Right ventricle myocardium superior (tissue), 1 donor: ENCODE results near the gene FES. TPM values are rescaled to one million over a fixed set of nuclear protein-coding genes. Genes with fewer than 3 reads are reported as not detected.
"Not testable (repeated sequence)": the region's sequence is repeated elsewhere in the genome, so short reads cannot be mapped to it uniquely, and the experiment has no call there.

ENCODE experiments used
- ATAC-seq: fragments of 200-7000 bp; cut with Tn5 transposase; one replicate; pipeline ENCODE4 v1.9.1; 2020; ENCODE audit warnings: mild to moderate bottlenecking; ENCODE audit not compliant: poor library complexity
- DNase-seq: peaks from one replicate; pipeline ENCODE4 v3.0.0-alpha.2; 2020
- intact Hi-C: fragments of 100-400 bp; cut with DNase I; formaldehyde crosslinking; loops from one replicate; pipeline ENCODE4 v1.11.2; 2022
- total RNA-seq: library from RNA; stranded (reverse); fragmentation: NEBNext Ultra II Directional; extraction: Animal tissue kit (Norgen Biotek cat#: 25700); gene quantifications from one replicate; pipeline ENCODE4 v1.2.1, GENCODE V29; 2021
- donor health status: DM: no; HTN: yes; CAD: no; lungs with severe emphysema.

Gene FES
- total RNA-seq, 1 donor from 2014 or later = 17.1 TPM

- DNase-seq (peak; percentile 80), ATAC-seq (peak; percentile 44)
- intact Hi-C loops = loop anchor here (2.0 kb wide), 1 partner anchor 30 kb away; the partner anchor contains the start of gene HDDC3
Measured at GRCh38 chr15:90902840-90903732, 18.8 kb downstream of the FES start, which contains the start of gene MAN2A2. MAN2A2 (plus strand) TSS chr15:90903302; CDS start chr15:90904208, 906 bp downstream.

- DNase-seq = no peak
- intact Hi-C loops = loop anchor here (2.0 kb wide), 1 partner anchor 29 kb away; the partner anchor contains the start of gene HDDC3
Measured at GRCh38 chr15:90903733-90904536, 19.6 kb downstream of the FES start.

GRCh38 chr15:90904746-90905145, 20.4 kb downstream of the FES start:
- intact Hi-C loops = no loop called here
- ATAC-seq (no peak), DNase-seq (no peak)

More at GRCh38 chr15:90903733-90904536, 19.6 kb downstream of the FES start:
- peak; percentile 27 for ATAC-seq

- DNase-seq (no peak), ATAC-seq (no peak)
- intact Hi-C loops = no loop called here
Measured at GRCh38 chr15:90905306-90906180, 21.2 kb downstream of the FES start.

GRCh38 chr15:90906181-90906849, 22.0 kb downstream of the FES start:
- ATAC-seq (no peak), DNase-seq (no peak)
- intact Hi-C loops = no loop called here

- intact Hi-C loops = no loop called here
- no peak for DNase-seq
- no peak for ATAC-seq
Measured at GRCh38 chr15:90907051-90907660, 22.9 kb downstream of the FES start.

- DNase-seq = no peak
- intact Hi-C loops = no loop called here
- peak; percentile 63 for ATAC-seq
Measured at GRCh38 chr15:90907838-90908507, 23.7 kb downstream of the FES start.

GRCh38 chr15:90909449-90909848, 25.1 kb downstream of the FES start:
- DNase-seq, intact Hi-C loops, ATAC-seq: not testable (repeated sequence)

GRCh38 chr15:90909976-90910375, 25.7 kb downstream of the FES start:
- no peak for DNase-seq
- intact Hi-C loops = no loop called here
- ATAC-seq = no peak

GRCh38 chr15:90910441-90911301, 26.4 kb downstream of the FES start:
- intact Hi-C loops = no loop called here
- ATAC-seq = no peak
- DNase-seq = no peak

- no peak for DNase-seq
- intact Hi-C loops = no loop called here
Measured at GRCh38 chr15:90911302-90911623, 27.0 kb downstream of the FES start.

GRCh38 chr15:90911906-90912769, 27.8 kb downstream of the FES start:
- intact Hi-C loops = no loop called here
- no peak for DNase-seq
- ATAC-seq = no peak

More at GRCh38 chr15:90911302-90911623, 27.0 kb downstream of the FES start:
- ATAC-seq = no peak

- intact Hi-C loops = no loop called here
- DNase-seq (no peak), ATAC-seq (no peak)
Measured at GRCh38 chr15:90912770-90913075, 28.4 kb downstream of the FES start.

- ATAC-seq = no peak
- no peak for DNase-seq
Measured at GRCh38 chr15:90913398-90913944, 29.2 kb downstream of the FES start.

GRCh38 chr15:90914305-90915080, 30.2 kb downstream of the FES start:
- DNase-seq = no peak
- ATAC-seq = no peak
- intact Hi-C loops = no loop called here

More at GRCh38 chr15:90913398-90913944, 29.2 kb downstream of the FES start:
- intact Hi-C loops = no loop called here
